Adrenal gland (tissue), 5 donors: ENCODE measurements around the gene SERPINA1.
"Not testable (repeated sequence)": the region's sequence is repeated elsewhere in the genome, so short reads cannot be mapped to it uniquely, and the experiment has no call there.

Experiments
- CTCF ChIP-seq, 6 experiments: fragments of 450-650 bp in 4 of 6; fragments of 200-600 bp in 2 of 6; sonication (generic) in 1 of 6; IDR thresholded peaks; 1 replicate in 5 of 6; 2 replicates in 1 of 6; pipeline versions ENCODE4 v1.5.1 to v1.8.0; 2016 to 2021; ENCODE audit warnings: antibody characterized with exemption in 6 of 6, mild to moderate bottlenecking in 2 of 6, moderate library complexity in 1 of 6
- POLR2A ChIP-seq, 2 donors: fragments of 450-650 bp; IDR thresholded peaks; one replicate each; pipeline ENCODE4 v1.6.1; 2017; ENCODE audit warnings: antibody characterized with exemption in 2 of 2, mild to moderate bottlenecking in 2 of 2, moderate library complexity in 1 of 2
- donor health status: DM: no; HTN: no; CAD: no.

- TF ChIP-seq POLR2A, CTCF (IDR thresholded peaks at IDR 0.05): not testable (repeated sequence)
Measured at GRCh38 chr14:94369766-94370523, 18.5 kb downstream of the SERPINA1 start.
